ENCODE results near the gene PDZD2.
"Not testable (repeated sequence)": the region's sequence is repeated elsewhere in the genome, so short reads cannot be mapped to it uniquely, and the experiment has no call there.

DNA sequence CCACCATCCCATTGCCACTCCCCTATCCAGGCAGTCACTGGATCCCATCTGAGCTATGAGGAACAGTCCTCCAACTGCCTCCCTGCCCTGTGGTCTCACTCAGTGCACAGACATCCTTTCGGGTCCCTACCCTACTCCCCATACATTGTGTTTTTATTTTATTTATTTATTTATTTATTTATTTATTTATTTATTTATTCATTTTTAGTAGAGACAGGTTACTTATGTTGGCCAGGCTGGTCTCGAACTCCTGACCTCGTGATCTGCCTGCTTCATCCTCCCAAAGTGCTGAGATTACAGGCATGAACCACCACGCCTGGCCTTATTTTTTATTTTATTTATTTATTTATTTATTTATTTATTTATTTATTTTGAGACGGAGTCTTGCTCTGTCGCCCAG is 137.4 kb downstream of the PDZD2 start:
- TF ChIP-seq EZH2 (IDR thresholded peaks at IDR 0.05; ENCODE audit: insufficient read depth, poor library complexity, severe bottlenecking); EZH2phosphoT487 (IDR thresholded peaks at IDR 0.05; ENCODE audit: insufficient read depth, low read depth): not testable (repeated sequence)
